GM19238 (cell line): ENCODE results near the gene HECW1.

Experiments used
- DNase-seq: peaks from one replicate; pipeline ENCODE4 v3.0.0; 2011; ENCODE audit warnings: low spot score; ENCODE audit not compliant: insufficient read length

Gene HECW1

DNA sequence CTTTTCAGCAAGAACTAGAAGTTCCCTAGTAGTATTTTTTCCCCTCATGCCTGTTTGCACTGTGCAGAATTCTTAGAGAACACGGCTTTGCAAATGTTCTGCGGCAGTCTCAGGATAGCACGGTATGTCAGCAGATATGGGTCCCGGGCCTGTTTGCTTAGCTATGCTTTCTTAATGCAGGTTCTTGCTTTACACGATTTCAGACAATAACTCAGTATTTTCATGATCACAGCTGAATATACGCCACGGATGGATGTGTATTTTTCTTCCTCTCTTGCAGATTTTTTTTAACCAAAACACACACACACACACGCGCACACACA, 137.3 kb downstream of the HECW1 start:
- DNase-seq: no peak

GRCh38 chr7:43260980-43261878, 148.8 kb downstream of the HECW1 start:
- peak; percentile 39 for DNase-seq

DNA sequence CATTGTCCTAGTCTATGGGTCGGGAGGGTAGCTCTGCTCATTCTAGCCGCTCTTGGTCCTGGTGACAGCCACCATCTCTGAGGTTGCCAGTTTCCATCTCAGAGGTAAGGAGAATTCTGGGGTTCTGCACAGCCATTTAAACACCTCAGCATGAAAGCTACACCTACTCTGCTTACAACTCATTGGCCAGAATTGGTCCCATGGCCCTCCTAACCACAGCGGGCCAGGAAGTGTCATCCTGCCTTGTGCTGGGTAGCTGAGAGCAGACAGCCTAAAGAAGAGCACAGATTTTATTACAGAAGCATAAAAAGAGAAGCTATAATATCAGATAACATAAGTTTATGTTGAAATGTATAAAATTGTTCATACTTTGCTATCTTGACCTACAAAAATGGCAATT, 152.7 kb downstream of the HECW1 start:
- no peak for DNase-seq

GRCh38 chr7:43273939-43274719, 161.7 kb downstream of the HECW1 start:
- DNase-seq: no peak

DNA sequence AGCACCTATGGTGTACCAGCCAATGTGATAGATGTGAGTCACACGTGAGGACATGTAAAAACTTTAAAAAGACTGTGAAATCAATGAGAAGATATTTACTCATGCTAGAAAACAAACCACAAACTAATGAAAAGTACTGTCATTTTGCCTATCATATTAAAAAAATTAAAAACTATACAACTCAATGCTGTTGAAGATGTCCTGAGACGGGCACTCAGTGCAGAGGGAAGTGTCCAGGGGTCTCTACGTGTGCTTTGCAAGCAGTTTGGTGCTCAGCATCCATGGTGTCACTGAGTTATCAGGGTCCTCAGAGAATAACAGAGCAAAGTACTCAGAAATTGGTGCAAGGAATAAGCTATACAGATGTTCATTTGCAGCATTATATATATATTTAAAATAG, 162.3 kb downstream of the HECW1 start:
- DNase-seq: no peak

GRCh38 chr7:43276547-43276946, 164.1 kb downstream of the HECW1 start:
- no peak for DNase-seq

DNA sequence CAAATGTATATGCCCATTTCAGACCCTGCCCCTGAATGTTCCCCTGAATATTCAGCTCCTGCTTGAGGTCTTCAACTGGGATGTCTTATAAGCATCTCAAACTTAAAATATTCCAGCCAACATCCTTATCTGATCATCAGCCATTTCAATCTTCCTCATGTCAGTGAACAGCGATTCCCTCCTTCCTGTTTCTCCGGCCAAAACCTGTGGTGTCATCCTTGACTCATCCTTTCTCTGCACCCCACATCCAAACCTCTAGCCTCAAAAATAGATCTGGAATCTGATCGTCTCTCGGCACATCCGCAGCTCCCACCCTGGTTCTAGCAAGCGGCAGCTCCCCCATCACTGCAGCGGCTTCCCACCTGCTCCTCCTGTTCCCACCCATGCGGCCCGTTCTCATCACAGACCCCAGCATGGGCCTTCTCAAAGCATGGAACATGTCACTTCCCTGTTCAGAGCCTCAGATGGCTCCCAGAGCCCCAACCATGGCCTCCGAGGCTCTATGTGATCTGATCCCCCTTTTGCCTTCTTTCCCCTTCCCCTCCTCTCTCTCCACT, 165.7 kb downstream of the HECW1 start:
- DNase-seq: no peak

DNA sequence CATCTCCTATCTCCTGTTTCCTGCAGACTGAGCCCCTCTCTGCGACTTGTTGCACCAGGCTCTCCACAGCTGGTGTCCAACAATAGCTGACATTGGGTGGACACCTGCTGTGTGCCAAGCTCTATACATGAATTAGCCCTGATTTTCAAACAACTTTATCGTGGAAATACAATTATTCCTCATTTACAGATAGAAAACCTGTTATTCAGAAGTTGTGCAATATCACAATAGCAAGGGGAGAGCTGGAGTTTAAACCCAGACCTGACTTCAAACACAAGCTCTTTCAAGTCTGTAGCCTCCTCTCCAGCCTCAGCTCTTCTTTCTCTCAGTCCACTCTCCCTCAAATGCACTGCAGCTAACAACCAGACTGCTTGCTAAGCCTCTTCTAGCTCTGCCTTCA, 168.8 kb downstream of the HECW1 start:
- no peak for DNase-seq

- DNase-seq: no peak
These were observed 171.3 kb downstream of the HECW1 start for GRCh38 chr7:43283706-43284105.

DNA sequence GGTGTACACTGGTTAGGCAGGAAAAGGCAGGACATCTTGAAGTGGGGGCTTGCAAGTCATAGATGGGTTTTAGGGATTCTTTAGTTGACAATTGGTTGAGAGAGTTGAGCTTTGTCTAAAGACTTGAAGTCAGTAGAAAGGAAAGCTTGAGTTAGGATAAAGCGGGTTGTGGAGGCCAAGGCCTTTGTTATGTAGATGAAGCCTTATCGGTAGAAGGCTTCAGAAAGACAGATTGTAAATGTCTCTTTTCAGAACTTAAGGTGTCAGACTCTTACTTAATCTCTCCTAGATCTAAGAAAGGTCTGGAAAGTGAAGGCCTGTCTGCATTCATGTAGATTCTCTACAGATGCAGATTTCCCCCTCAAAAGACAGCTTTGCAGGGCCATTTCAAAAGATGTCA, 177.4 kb downstream of the HECW1 start:
- DNase-seq: no peak

GRCh38 chr7:43290978-43291377, 178.5 kb downstream of the HECW1 start:
- DNase-seq: no peak

DNA sequence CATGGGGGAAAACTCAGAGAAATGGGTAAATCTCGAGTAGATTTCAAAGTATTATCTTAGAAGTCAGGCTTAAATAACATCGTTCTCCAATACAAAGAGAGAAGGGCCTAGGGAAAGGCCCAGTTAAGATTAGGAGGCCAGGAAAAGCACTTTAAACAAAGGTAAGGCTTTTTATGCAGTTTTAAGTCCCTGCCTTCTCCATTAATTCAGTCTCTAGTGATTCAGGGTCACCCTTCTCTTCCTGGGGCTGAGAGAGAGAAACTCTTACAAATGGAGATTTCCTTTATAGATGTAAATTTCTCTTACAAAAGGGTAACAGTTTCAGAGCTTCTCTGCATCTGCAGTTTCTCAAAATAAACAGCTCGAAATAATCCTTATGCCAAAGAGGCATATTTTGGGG, 179.3 kb downstream of the HECW1 start:
- DNase-seq: no peak

GRCh38 chr7:43292384-43292783, 179.9 kb downstream of the HECW1 start:
- DNase-seq: no peak

- no peak for DNase-seq
These were observed 181.7 kb downstream of the HECW1 start for GRCh38 chr7:43294080-43294630.

DNA sequence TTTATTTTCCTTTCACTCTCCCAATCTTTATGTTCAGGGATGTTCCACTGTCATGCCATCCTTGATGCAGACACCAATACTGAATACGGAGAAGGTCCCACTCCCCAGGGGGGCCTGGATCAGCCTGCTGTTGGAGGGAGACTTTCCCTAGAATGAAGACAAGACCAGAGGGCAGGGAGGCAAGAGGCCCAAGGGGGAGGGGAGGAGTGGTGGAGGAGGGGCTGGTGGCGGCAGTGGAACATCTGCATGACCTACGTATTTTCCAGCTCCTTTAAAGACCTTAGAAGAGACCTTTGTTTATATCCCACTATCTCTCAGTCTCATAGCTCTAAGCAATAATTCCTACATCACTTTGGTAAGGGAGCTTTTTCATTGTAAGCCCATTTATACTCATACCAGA, 183.0 kb downstream of the HECW1 start:
- no peak for DNase-seq

- no peak for DNase-seq
These were observed 183.9 kb downstream of the HECW1 start for GRCh38 chr7:43296306-43296705.

- no peak for DNase-seq
These were observed 186.2 kb downstream of the HECW1 start for GRCh38 chr7:43298617-43299016.

- DNase-seq: no peak
These were observed 187.7 kb downstream of the HECW1 start for GRCh38 chr7:43300121-43300520.

GRCh38 chr7:43302211-43302711, 189.8 kb downstream of the HECW1 start:
- no peak for DNase-seq

GRCh38 chr7:43302773-43303460, 190.5 kb downstream of the HECW1 start:
- no peak for DNase-seq

DNA sequence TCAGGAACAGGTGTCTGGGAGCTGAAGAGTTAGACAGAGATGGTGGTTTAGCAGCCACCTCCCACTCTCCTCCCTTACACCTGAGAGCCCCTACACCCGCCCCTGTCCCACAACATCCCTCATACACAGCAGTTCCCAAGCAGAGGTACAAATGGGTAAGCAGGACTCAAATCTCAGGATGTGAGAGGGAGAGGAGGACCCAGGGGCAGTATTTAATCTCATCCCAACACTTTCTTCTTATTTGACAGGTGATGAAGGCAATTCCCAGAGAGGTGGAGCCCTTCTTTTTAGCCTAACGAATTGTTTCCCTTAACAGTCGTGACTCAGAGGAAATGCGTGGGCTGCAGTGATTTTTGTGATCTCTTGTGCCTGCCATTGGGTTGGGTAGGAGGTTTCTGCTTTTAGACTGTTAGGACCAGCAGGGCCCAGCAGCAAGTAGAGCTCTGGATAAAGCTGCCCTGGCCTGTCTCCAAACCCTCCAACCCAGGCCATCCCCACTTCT, 191.3 kb downstream of the HECW1 start:
- no peak for DNase-seq
